Naive thymus-derived CD4-positive, alpha-beta T cell (primary cell): Measurements from ENCODE around the gene ZYG11A. TPM values are rescaled to one million over a fixed set of nuclear protein-coding genes. Genes with fewer than 3 reads are reported as not detected.

ENCODE experiments used
- ATAC-seq: fragments of 150-1000 bp; cut with Tn5 transposase; 2 replicates; pipeline ENCODE4 v1.10.0; 2021; ENCODE audit warnings: mild to moderate bottlenecking, moderate library complexity
- CTCF ChIA-PET: fragments of 350-600 bp; sonication (Branson Sonifier 250); formaldehyde crosslinking; loops from one replicate; lab custom pipeline; 2021; ENCODE audit warnings: antibody characterized with exemption; lab: Charles Lee
- POLR2A ChIA-PET: fragments of 350-600 bp; sonication (Branson Sonifier 250); formaldehyde crosslinking; loops from one replicate; lab custom pipeline; 2021; ENCODE audit warnings: antibody characterized with exemption, inconsistent platforms; lab: Charles Lee
- DNase-seq, 9 donors: peaks; one replicate each; pipeline versions ENCODE4 v3.0.0 to v3.0.0-alpha.2; 2020 to 2022; ENCODE audit warnings: mixed read lengths in 1 of 9
- H3K27ac ChIP-seq: one replicate; pipeline ENCODE4 v1.7.0; 2013; ENCODE audit warnings: mild to moderate bottlenecking, low read depth, low read length, moderate library complexity
- H3K27me3 ChIP-seq, 2 donors: one replicate each; pipeline ENCODE4 v1.7.0; 2013; ENCODE audit warnings: low read length in 2 of 2, mild to moderate bottlenecking in 2 of 2, moderate library complexity in 2 of 2; ENCODE audit not compliant: control insufficient read depth in 2 of 2, insufficient read depth in 2 of 2
- H3K36me3 ChIP-seq, 3 experiments: 1 replicate in 2 of 3; 2 replicates in 1 of 3; pipeline ENCODE4 v1.7.0; 2013; ENCODE audit warnings: low read length in 3 of 3, mild to moderate bottlenecking in 3 of 3, moderate library complexity in 1 of 3; ENCODE audit not compliant: insufficient read depth in 3 of 3, control insufficient read depth in 2 of 3
- H3K4me1 ChIP-seq, 2 donors: one replicate each; pipeline ENCODE4 v1.7.0; 2013; ENCODE audit warnings: low read length in 2 of 2, mild to moderate bottlenecking in 2 of 2, moderate library complexity in 1 of 2; ENCODE audit not compliant: control insufficient read depth in 2 of 2, insufficient read depth in 2 of 2
- H3K4me3 ChIP-seq: 2 replicates; pipeline ENCODE4 v1.7.0; 2013; ENCODE audit warnings: mild to moderate bottlenecking, low read length
- H3K9me3 ChIP-seq, 3 experiments: 1 replicate in 2 of 3; 2 replicates in 1 of 3; pipeline ENCODE4 v1.7.0; 2013; ENCODE audit warnings: low read length in 3 of 3; ENCODE audit not compliant: control insufficient read depth in 2 of 3
- H3K27ac Mint-ChIP-seq, 9 donors: one replicate each; pipeline ENCODE4 v1.8.0; 2020 to 2022; ENCODE audit warnings: mixed read lengths in 9 of 9, mild to moderate bottlenecking in 8 of 9, moderate library complexity in 5 of 9, inconsistent platforms in 2 of 9
- H3K27me3 Mint-ChIP-seq, 5 donors: one replicate each; pipeline ENCODE4 v1.8.0; 2021 to 2022; ENCODE audit warnings: mixed read lengths in 5 of 5, mild to moderate bottlenecking in 1 of 5
- H3K36me3 Mint-ChIP-seq, 5 donors: one replicate each; pipeline ENCODE4 v1.8.0; 2020 to 2022; ENCODE audit warnings: mixed read lengths in 5 of 5, mild to moderate bottlenecking in 3 of 5, inconsistent platforms in 1 of 5
- H3K4me1 Mint-ChIP-seq, 7 donors: one replicate each; pipeline ENCODE4 v1.8.0; 2020 to 2022; ENCODE audit warnings: mixed read lengths in 7 of 7, mild to moderate bottlenecking in 3 of 7, inconsistent platforms in 1 of 7
- H3K4me3 Mint-ChIP-seq, 10 donors: one replicate each; pipeline ENCODE4 v1.8.0; 2020 to 2022; ENCODE audit warnings: mild to moderate bottlenecking in 10 of 10, mixed read lengths in 10 of 10, moderate library complexity in 6 of 10, inconsistent platforms in 2 of 10
- H3K9me3 Mint-ChIP-seq, 11 donors: one replicate each; pipeline ENCODE4 v1.8.0; 2020 to 2022; ENCODE audit warnings: mixed read lengths in 11 of 11, mild to moderate bottlenecking in 4 of 11, inconsistent platforms in 1 of 11, moderate library complexity in 1 of 11
- intact Hi-C, 2 donors: fragments of 100-400 bp; cut with micrococcal nuclease; formaldehyde crosslinking; loops; one replicate each; pipeline ENCODE4 v1.15.1; 2023
- polyA plus RNA-seq, 2 donors: library from polyadenylated mRNA; unstranded; fragments of 300-500 nt; fragmentation: Illumina TruSeq; gene quantifications; one replicate each; pipeline ENCODE4 v1.2.3, GENCODE V29; 2021
- total RNA-seq, 6 experiments: library from RNA in 5 of 6; stranded (reverse) in 5 of 6; gene quantifications; 1 replicate in 5 of 6; 2 replicates in 1 of 6; pipeline ENCODE4 v1.2.3 and lab custom pipeline; 2021 to 2026

ZYG11A gene
- total and polyA plus RNA-seq, 7 experiments from 2014 or later = 0.07 to 0.27 (median 0.12) TPM; not detected in 4

DNA sequence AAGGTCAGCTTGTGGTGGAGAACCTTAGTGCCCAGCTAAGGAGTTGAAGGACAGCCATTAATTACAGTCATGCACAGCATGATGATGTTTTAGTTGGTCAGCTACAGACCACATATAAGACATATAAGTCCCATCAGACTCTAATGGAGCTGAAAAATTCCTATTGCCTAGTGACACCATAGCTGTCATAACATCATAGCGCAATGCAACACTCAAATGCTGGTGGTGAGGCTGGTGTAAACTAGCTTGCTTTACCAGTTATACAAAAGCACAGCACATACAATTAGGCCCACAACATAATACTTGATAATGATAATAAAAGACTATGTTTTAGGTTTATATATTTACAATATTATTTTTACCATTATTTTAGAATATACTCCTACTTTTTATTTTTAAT is 75.0 kb downstream of the ZYG11A start:
- Histone ChIP-seq H3K27me3 (no peaks in the 10 kb centered on the region), H3K9me3 (no peaks in the 10 kb centered on the region), H3K4me3 (no peak overlapping the region), H3K4me1 (peaks cover 0 to 12% of the 10 kb centered on the region in 2 donors), H3K27ac (no peak overlapping the region), H3K36me3 (peaks cover 0 to 9% (median 3%) of the 10 kb centered on the region in 3 experiments)
- no peak for DNase-seq
- H3K4me3 Mint-ChIP-seq = no peak overlapping the region
- ChIA-PET CTCF (no interaction called here), POLR2A (no interaction called here)
- H3K36me3 Mint-ChIP-seq = peaks cover 0 to 4% (median 0%) of the 10 kb centered on the region in 5 donors
- intact Hi-C loops = no loop called here
- ATAC-seq = no peak
- H3K4me1 Mint-ChIP-seq = peaks cover 16 to 39% (median 30%) of the 10 kb centered on the region in 7 donors
- no peaks in the 10 kb centered on the region for H3K27me3 Mint-ChIP-seq
- peak overlapping the region in 2 of 9 donors; percentile 1 to 67 for H3K27ac Mint-ChIP-seq
- peaks cover 0 to 2% (median 0%) of the 10 kb centered on the region in 11 donors for H3K9me3 Mint-ChIP-seq

DNA sequence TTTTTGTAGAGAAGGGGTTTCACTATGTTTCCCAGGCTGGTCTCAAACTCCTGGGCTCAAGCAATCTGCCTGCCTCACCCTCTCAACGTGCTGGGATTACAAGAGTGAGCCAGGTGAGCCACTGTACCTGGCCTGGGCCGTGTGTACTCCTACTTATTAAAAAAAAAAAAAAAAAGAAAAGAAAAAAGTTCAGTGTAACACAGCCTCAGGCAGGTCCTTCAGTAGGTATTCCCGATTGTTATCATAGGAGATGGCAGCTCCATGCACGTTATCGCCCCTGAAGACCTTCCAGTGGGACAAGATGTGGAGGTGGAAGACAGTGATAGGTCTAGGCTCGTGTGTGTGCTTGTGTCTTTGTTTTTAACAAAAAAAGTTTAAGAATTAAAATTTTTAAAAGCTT is 75.6 kb downstream of the ZYG11A start:
- intact Hi-C loops = no loop called here
- Mint-ChIP-seq H3K27ac (peak overlapping the region in 2 of 9 donors; percentile 2 to 25), H3K4me3 (no peak overlapping the region), H3K36me3 (peaks cover 0 to 4% (median 0%) of the 10 kb centered on the region in 5 donors), H3K4me1 (peaks cover 16 to 40% (median 34%) of the 10 kb centered on the region in 7 donors), H3K9me3 (peaks cover 0 to 2% (median 0%) of the 10 kb centered on the region in 11 donors), H3K27me3 (no peaks in the 10 kb centered on the region)
- Histone ChIP-seq H3K27ac (no peak overlapping the region), H3K27me3 (no peaks in the 10 kb centered on the region), H3K36me3 (peaks cover 0 to 6% (median under 1%) of the 10 kb centered on the region in 3 experiments), H3K9me3 (no peaks in the 10 kb centered on the region), H3K4me1 (peaks cover 0 to 12% of the 10 kb centered on the region in 2 donors), H3K4me3 (no peak overlapping the region)
- ChIA-PET POLR2A (no interaction called here), CTCF (interaction anchor here (1.0 to 1.3 kb wide), 2 partner anchors 14 to 266 kb away, joined by 3 read pairs; no protein-coding TSS in a partner anchor)
- no peak for ATAC-seq
- no peak for DNase-seq

DNA sequence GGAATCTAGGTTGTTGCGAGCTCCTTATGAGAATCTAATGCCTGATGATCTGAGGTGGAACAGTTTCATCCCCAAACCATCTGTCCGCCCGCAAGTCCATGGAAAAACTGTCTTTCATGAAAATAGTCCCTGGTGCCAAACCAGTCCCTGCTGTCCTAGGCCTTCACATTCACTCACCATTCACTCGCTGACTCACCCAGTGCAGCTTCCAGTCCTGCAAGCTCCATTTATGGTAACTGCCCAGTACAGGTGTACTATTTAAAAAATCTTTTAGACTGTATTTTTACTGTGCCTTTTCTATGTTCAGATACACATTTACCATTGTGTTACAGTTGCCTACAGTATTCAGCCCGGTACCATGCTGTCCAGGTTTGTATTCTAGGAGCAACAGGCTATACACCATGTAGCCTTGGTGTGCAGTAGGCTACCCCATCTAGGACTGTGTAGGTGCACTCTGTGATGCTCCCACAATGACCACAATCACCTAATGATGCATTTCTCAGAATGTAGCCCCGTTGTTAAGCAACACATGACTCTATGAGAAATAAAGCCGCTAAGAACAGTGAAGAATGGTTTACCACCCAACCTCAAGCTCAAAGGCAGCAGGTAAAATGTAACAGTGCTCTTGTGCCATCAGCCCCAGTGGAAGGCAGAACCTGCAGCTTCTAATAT is 76.6 kb downstream of the ZYG11A start:
- ChIA-PET CTCF (interaction anchor here (0.7 to 1.3 kb wide), 3 partner anchors 15 to 265 kb away, joined by 3 read pairs; no protein-coding TSS in a partner anchor), POLR2A (no interaction called here)
- no peak for DNase-seq
- Histone ChIP-seq H3K27ac (no peak overlapping the region), H3K36me3 (no peaks in the 10 kb centered on the region), H3K9me3 (no peaks in the 10 kb centered on the region), H3K4me3 (no peak overlapping the region), H3K27me3 (no peaks in the 10 kb centered on the region), H3K4me1 (peaks cover 0 to 12% of the 10 kb centered on the region in 2 donors)
- peaks cover 0 to 4% (median 0%) of the 10 kb centered on the region in 5 donors for H3K36me3 Mint-ChIP-seq
- H3K4me1 Mint-ChIP-seq = peaks cover 16 to 40% (median 34%) of the 10 kb centered on the region in 7 donors
- ATAC-seq = peak; percentile 29
- intact Hi-C loops = no loop called here
- no peaks in the 10 kb centered on the region for H3K27me3 Mint-ChIP-seq
- peaks cover 0 to 2% (median 0%) of the 10 kb centered on the region in 11 donors for H3K9me3 Mint-ChIP-seq
- H3K27ac Mint-ChIP-seq = peak overlapping the region; percentile 26 to 75 (median 61)
- peak overlapping the region in 7 of 10 donors; percentile 8 to 87 (median 65) for H3K4me3 Mint-ChIP-seq

DNA sequence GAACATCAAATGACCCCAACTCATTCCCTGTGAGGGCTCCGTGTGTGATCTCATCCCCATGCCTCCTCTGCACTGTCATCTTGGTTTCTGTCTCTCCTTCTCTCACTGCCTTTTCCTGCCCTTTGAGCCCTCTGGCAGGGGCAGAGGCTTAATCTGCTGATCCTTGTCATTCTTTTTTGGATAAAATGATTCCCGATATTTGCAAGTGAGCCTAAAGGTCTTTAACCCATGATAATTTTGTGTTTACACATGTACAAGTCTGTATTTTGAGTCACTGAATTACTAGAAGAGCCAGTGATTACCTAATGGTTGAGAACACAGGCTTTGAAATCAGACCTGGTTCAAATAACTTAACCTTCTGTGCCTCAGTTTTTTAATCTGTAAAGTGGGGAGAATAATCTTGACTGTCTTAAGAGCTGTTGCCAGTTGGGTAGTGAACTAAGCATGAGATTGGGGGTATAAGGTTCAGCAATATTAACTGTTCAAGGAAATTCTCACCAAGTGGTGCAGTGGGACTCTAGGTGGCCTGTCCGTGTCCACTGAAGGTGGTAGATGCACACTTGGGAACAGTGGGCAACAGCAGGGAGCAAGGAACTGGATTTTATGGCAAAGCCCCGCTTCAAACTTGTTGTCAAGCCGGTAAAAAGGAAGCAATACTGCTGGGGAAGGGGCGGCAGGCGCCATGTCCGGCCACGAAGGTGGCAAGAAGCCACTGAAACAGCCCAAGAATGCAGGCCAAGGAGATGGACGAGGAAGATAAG is 77.3 kb downstream of the ZYG11A start:
- Histone ChIP-seq H3K4me1 (peaks cover 0 to 12% of the 10 kb centered on the region in 2 donors), H3K27ac (no peak overlapping the region), H3K27me3 (no peaks in the 10 kb centered on the region), H3K36me3 (no peaks in the 10 kb centered on the region), H3K9me3 (no peaks in the 10 kb centered on the region), H3K4me3 (no peak overlapping the region)
- peaks cover 0 to 4% (median 0%) of the 10 kb centered on the region in 5 donors for H3K36me3 Mint-ChIP-seq
- CTCF ChIA-PET = interaction anchor here (0.7 kb wide), 1 partner anchor 17 kb away, joined by 3 read pairs; no protein-coding TSS in a partner anchor
- peak overlapping the region; percentile 46 to 89 (median 83) for H3K4me3 Mint-ChIP-seq
- no peak for ATAC-seq
- peak overlapping the region; percentile 26 to 75 (median 61) for H3K27ac Mint-ChIP-seq
- H3K4me1 Mint-ChIP-seq = peaks cover 16 to 40% (median 34%) of the 10 kb centered on the region in 7 donors
- H3K27me3 Mint-ChIP-seq = no peaks in the 10 kb centered on the region
- peak in 1 of 9 donors; percentile 13 for DNase-seq
- H3K9me3 Mint-ChIP-seq = peaks cover 0 to 2% (median 0%) of the 10 kb centered on the region in 11 donors
- POLR2A ChIA-PET = no interaction called here
- intact Hi-C loops = loop anchor here (2.0 to 10.0 kb wide), 12 partner anchors 77 to 1842 kb away; partner anchors contain the start of genes CC2D1B (in 2 of the 2), TUT4 (in 2 of the 2), ZYG11A (in 2 of the 2) and BTF3L4 (in 1 of the 2)

- POLR2A ChIA-PET = interaction anchor here (1.0 to 2.4 kb wide), 4 partner anchors 27 to 1041 kb away, joined by 4 to 5 read pairs (median 4); no protein-coding TSS in a partner anchor
- intact Hi-C loops = loop anchor here (1.0 to 10.0 kb wide), 14 partner anchors 78 to 1841 kb away; partner anchors contain the start of genes CC2D1B (in 2 of the 2), TUT4 (in 2 of the 2), ZYG11A (in 2 of the 2) and BTF3L4 (in 1 of the 2)
- Mint-ChIP-seq H3K4me3 (peak overlapping the region; percentile 65 to 89 (median 84)), H3K27me3 (peaks cover 0 to 4% (median 0%) of the 10 kb centered on the region in 5 donors), H3K36me3 (peaks cover 0 to 4% (median 0%) of the 10 kb centered on the region in 5 donors), H3K27ac (peak overlapping the region; percentile 51 to 86 (median 70)), H3K4me1 (peaks cover 16 to 41% (median 31%) of the 10 kb centered on the region in 7 donors), H3K9me3 (peaks cover 0 to 2% (median 0%) of the 10 kb centered on the region in 11 donors)
- CTCF ChIA-PET = no interaction called here
- peak overlapping the region; percentile 67 for H3K4me3 ChIP-seq
- H3K4me1 ChIP-seq = peaks cover 0 to 12% of the 10 kb centered on the region in 2 donors
- DNase-seq (no peak), ATAC-seq (no peak)
- no peaks in the 10 kb centered on the region for H3K9me3 ChIP-seq
- no peaks in the 10 kb centered on the region for H3K36me3 ChIP-seq
- H3K27ac ChIP-seq = peak overlapping the region; percentile 74
- H3K27me3 ChIP-seq = no peaks in the 10 kb centered on the region
Measured at GRCh38 chr1:52920791-52921291, 78.3 kb downstream of the ZYG11A start.
